NB4 (cell line): ENCODE measurements around the gene EP300.
"Not testable (repeated sequence)": the region's sequence is repeated elsewhere in the genome, so short reads cannot be mapped to it uniquely, and the experiment has no call there.

Experiments used
- DNase-seq: peaks from one replicate; pipeline ENCODE4 v3.0.0; 2010; ENCODE audit warnings: low read depth
- H3K4me3 ChIP-seq: one replicate; pipeline ENCODE4 v1.5.1; 2011; ENCODE audit warnings: mild to moderate bottlenecking, low read depth, low read length, moderate library complexity
- MYC ChIP-seq: IDR thresholded peaks from 2 replicates; pipeline ENCODE4 v1.6.1; 2011; ENCODE audit warnings: low read depth, low read length
- POLR2A ChIP-seq: IDR thresholded peaks from 2 replicates; pipeline ENCODE4 v1.6.1; 2011; ENCODE audit warnings: mild to moderate bottlenecking; ENCODE audit not compliant: insufficient read length; ENCODE audit errors: extremely low read depth
- TF ChIP-seq, protein P1 (sequence below): IDR thresholded peaks from one replicate; pipeline ENCODE4 v1.5.1; 2012; ENCODE audit warnings: low read depth, low read length
- TF ChIP-seq, protein P2 (sequence below): IDR thresholded peaks from 2 replicates; pipeline ENCODE4 v1.6.1; 2011; ENCODE audit warnings: low read depth, low read length

The EP300 gene

GRCh38 chr22:41092023-41092817, at the start of gene EP300:
Gene EP300, plus strand, starts transcription at chr22:41092592. Its CDS starts 413 bp downstream, at chr22:41093005.
- DNase-seq: peak; percentile 91

DNA sequence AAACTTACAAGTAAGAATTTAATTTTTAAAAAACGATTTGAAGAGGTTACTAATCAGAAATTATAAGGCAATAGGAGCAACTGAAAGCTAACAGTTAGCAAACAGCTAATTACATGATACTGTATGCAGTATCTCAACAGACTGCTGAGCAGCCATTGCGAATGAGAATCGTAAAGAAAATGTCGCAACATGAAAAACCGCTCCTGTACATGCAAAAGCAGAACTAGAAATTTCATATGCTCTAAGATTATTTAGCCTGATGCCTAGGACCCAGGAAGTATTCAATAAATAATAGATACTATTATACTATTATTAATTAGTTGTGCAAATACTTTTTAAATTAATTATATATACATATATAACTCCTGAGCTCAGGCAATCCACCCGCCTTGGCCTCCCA, 48.7 kb upstream of the EP300 start:
- DNase-seq: peak; percentile 88
- TF ChIP-seq, protein P1, sequence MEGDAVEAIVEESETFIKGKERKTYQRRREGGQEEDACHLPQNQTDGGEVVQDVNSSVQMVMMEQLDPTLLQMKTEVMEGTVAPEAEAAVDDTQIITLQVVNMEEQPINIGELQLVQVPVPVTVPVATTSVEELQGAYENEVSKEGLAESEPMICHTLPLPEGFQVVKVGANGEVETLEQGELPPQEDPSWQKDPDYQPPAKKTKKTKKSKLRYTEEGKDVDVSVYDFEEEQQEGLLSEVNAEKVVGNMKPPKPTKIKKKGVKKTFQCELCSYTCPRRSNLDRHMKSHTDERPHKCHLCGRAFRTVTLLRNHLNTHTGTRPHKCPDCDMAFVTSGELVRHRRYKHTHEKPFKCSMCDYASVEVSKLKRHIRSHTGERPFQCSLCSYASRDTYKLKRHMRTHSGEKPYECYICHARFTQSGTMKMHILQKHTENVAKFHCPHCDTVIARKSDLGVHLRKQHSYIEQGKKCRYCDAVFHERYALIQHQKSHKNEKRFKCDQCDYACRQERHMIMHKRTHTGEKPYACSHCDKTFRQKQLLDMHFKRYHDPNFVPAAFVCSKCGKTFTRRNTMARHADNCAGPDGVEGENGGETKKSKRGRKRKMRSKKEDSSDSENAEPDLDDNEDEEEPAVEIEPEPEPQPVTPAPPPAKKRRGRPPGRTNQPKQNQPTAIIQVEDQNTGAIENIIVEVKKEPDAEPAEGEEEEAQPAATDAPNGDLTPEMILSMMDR: no peak
- no peak for TF ChIP-seq POLR2A
- TF ChIP-seq, protein P2, sequence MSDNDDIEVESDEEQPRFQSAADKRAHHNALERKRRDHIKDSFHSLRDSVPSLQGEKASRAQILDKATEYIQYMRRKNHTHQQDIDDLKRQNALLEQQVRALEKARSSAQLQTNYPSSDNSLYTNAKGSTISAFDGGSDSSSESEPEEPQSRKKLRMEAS: no peak
- TF ChIP-seq MYC: no peak
- H3K4me3 ChIP-seq: no peak overlapping the region

More at GRCh38 chr22:41092023-41092817, at the start of gene EP300:
- TF ChIP-seq, protein P1: peak; percentile 7
- TF ChIP-seq, protein P2: peak; percentile 15; the same call in 1 of the 2 replicates
- TF ChIP-seq POLR2A (peak; percentile 44), MYC (0 out of 2 replicates have a peak, but pooled peaks have one; percentile 14)
- H3K4me3 ChIP-seq: peak within 1 kb of the TSS; percentile 86

DNA sequence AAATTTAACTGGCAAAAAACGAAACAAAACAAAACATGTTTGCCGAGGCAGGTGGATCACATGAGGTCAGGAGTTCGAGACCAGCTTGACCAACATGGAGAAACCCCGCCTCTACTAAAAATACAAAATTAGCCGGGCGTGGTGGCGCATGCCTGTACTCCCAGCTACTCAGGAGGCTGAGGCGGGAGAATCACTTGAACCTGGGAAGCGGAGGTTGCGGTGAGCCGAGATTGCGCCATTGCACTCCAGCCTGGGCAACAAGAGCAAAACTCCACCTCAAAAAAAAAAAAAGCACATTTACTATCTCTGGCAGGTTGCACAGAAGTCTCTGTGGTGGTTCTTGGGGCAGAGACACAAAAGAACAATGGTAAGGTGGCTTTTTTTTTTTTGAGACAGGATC, 46.8 kb upstream of the EP300 start:
- not testable (repeated sequence) for H3K4me3 ChIP-seq
- DNase-seq: peak; percentile 29

GRCh38 chr22:41047801-41048211, 44.6 kb upstream of the EP300 start:
- TF ChIP-seq, protein P1: no peak
- no peak for TF ChIP-seq POLR2A
- TF ChIP-seq, protein P2: no peak
- no peak for TF ChIP-seq MYC

DNA sequence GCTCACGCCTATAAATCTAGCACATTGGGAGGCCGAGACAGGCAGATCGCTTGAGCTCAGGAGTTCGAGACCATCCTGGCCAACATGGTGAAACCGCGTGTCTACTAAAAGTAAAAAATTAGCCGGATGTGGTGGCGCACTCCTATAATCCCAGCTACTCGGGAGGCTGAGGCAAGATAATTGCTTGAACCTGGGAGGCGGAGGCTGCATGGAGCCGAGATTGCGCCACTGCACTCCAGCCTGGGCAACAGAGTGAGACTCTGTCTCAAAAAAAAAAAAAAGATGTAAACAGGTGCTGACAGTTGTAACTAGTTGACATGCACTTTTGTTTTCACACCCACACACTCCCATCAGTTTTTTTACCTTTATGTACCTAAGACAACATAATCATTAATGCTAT, 44.0 kb upstream of the EP300 start:
- DNase-seq, H3K4me3 ChIP-seq: not testable (repeated sequence)

More at GRCh38 chr22:41047801-41048211, 44.6 kb upstream of the EP300 start:
- no peak overlapping the region for H3K4me3 ChIP-seq
- DNase-seq: no peak

GRCh38 chr22:41048791-41049717, 43.3 kb upstream of the EP300 start:
- DNase-seq: no peak
- TF ChIP-seq POLR2A (no peak), MYC (no peak)
- TF ChIP-seq, protein P2: no peak
- TF ChIP-seq, protein P1: no peak
- H3K4me3 ChIP-seq: no peak overlapping the region

DNA sequence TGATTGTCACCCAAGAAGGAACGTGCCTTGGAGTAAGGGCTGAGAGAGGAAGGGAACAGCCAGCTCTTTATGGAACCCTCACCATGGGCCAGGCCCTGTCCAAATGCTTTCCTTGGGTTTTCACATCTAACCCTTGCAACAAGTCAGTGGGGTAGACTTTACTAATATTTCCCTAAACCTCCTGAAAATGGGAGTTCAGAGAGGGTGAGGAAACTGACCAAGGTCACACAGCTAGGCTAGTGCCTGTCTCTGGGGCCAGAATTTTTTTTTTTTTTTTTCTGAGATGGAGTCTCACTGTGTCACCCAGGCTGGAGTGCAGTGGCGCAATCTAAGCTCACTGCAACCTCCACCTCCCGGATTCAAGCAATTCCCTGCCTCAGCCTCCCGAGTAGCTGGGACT, 42.6 kb upstream of the EP300 start:
- not testable (repeated sequence) for H3K4me3 ChIP-seq, DNase-seq
